Nephron (organoid): ENCODE measurements around the gene CLEC4F.

Experiments used
- H3K27ac Mint-ChIP-seq, 3 experiments: 2 replicates each; pipeline ENCODE4 v1.8.0; 2020; ENCODE audit warnings: mixed read lengths in 3 of 3, mild to moderate bottlenecking in 2 of 3, moderate library complexity in 1 of 3
- H3K27me3 Mint-ChIP-seq: 2 replicates; pipeline ENCODE4 v1.8.0; 2021; ENCODE audit warnings: low read depth, mild to moderate bottlenecking, moderate library complexity, mixed read lengths
- H3K36me3 Mint-ChIP-seq: 2 replicates; pipeline ENCODE4 v1.8.0; 2020; ENCODE audit warnings: low read depth, mixed read lengths
- H3K4me1 Mint-ChIP-seq: 2 replicates; pipeline ENCODE4 v1.8.0; 2020; ENCODE audit warnings: mixed read lengths
- H3K4me3 Mint-ChIP-seq, 3 experiments: 2 replicates each; pipeline ENCODE4 v1.8.0; 2020; ENCODE audit warnings: mild to moderate bottlenecking in 3 of 3, mixed read lengths in 3 of 3, moderate library complexity in 2 of 3
- H3K9me3 Mint-ChIP-seq: 2 replicates; pipeline ENCODE4 v1.8.0; 2020; ENCODE audit warnings: mixed read lengths
- TF ChIP-seq, protein P1 (sequence below), 3 experiments: fragments of 200-600 bp; sonication (generic); IDR thresholded peaks; one replicate each; pipeline ENCODE4 v1.5.0; 2021; ENCODE audit warnings: antibody characterized with exemption in 3 of 3; ENCODE audit not compliant: unreplicated experiment in 3 of 3

Gene CLEC4F

GRCh38 chr2:70834881-70835280, 14.5 kb upstream of the CLEC4F start:
- Mint-ChIP-seq H3K36me3 (no peaks in the 10 kb centered on the region), H3K4me3 (no peak overlapping the region), H3K9me3 (no peaks in the 10 kb centered on the region), H3K27me3 (peaks cover 36% of the 10 kb centered on the region), H3K4me1 (no peaks in the 10 kb centered on the region), H3K27ac (no peak overlapping the region)
- TF ChIP-seq, protein P1, sequence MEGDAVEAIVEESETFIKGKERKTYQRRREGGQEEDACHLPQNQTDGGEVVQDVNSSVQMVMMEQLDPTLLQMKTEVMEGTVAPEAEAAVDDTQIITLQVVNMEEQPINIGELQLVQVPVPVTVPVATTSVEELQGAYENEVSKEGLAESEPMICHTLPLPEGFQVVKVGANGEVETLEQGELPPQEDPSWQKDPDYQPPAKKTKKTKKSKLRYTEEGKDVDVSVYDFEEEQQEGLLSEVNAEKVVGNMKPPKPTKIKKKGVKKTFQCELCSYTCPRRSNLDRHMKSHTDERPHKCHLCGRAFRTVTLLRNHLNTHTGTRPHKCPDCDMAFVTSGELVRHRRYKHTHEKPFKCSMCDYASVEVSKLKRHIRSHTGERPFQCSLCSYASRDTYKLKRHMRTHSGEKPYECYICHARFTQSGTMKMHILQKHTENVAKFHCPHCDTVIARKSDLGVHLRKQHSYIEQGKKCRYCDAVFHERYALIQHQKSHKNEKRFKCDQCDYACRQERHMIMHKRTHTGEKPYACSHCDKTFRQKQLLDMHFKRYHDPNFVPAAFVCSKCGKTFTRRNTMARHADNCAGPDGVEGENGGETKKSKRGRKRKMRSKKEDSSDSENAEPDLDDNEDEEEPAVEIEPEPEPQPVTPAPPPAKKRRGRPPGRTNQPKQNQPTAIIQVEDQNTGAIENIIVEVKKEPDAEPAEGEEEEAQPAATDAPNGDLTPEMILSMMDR (IDR thresholded peaks at IDR 0.05; ENCODE audit: unreplicated experiment in 3 of 3), result no peak

DNA sequence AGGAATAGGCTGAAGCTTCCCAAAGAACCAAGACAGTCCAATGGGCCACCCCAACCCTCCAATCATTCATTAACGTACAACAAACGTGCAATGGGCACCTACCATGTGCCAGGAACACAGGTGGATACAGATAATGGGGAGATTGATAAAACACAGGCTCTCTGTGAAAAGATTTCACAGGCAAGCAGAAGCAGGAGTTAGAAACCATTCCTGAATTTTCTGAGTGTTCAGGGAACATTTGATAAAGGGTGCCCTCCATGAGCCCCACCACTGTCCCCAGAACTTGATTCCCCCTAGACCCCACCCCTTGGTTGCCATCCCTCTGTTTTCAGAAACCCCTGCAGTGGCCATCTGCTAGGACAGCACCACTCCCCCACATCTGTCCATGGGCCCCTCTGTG, 13.7 kb upstream of the CLEC4F start:
- Mint-ChIP-seq H3K27me3 (peaks cover 38% of the 10 kb centered on the region), H3K4me3 (no peak overlapping the region), H3K9me3 (no peaks in the 10 kb centered on the region), H3K4me1 (peaks cover under 1% of the 10 kb centered on the region), H3K27ac (no peak overlapping the region), H3K36me3 (no peaks in the 10 kb centered on the region)
- TF ChIP-seq, protein P1 (IDR thresholded peaks at IDR 0.05; ENCODE audit: unreplicated experiment in 3 of 3), result no peak

GRCh38 chr2:70833246-70833645, 12.8 kb upstream of the CLEC4F start:
- TF ChIP-seq, protein P1 (IDR thresholded peaks at IDR 0.05; ENCODE audit: unreplicated experiment in 3 of 3), result no peak
- no peak overlapping the region for H3K4me3 Mint-ChIP-seq
- H3K9me3 Mint-ChIP-seq, result no peaks in the 10 kb centered on the region
- H3K27ac Mint-ChIP-seq, result no peak overlapping the region
- peaks cover 6% of the 10 kb centered on the region for H3K4me1 Mint-ChIP-seq
- H3K36me3 Mint-ChIP-seq, result no peaks in the 10 kb centered on the region
- H3K27me3 Mint-ChIP-seq, result peaks cover 35% of the 10 kb centered on the region

GRCh38 chr2:70832386-70832785, 12.0 kb upstream of the CLEC4F start:
- peaks cover 10% of the 10 kb centered on the region for H3K4me1 Mint-ChIP-seq
- H3K27me3 Mint-ChIP-seq, result peaks cover 35% of the 10 kb centered on the region
- H3K9me3 Mint-ChIP-seq, result no peaks in the 10 kb centered on the region
- TF ChIP-seq, protein P1 (IDR thresholded peaks at IDR 0.05; ENCODE audit: unreplicated experiment in 3 of 3), result no peak
- no peak overlapping the region for H3K4me3 Mint-ChIP-seq
- H3K27ac Mint-ChIP-seq, result no peak overlapping the region
- no peaks in the 10 kb centered on the region for H3K36me3 Mint-ChIP-seq

DNA sequence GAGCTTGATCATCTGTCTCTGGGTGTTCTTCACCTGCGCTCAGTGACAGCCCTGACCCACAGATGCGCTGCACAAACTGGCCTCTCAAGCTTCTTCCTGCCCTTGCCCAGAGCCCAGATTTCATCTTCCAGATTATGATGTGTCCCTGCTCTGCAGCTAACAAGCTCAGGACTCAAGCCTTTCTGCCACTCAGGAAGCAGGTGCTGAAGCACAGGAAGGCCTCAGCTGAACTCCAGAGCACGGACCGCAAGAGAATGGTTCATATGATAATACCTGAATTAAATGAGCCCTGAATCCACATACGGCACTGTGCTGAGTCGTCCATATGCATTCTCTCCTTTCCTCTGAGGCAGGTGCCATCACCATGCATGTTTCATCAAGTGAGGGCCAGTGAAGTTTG, 11.5 kb upstream of the CLEC4F start:
- Mint-ChIP-seq H3K4me1 (peaks cover 16% of the 10 kb centered on the region), H3K36me3 (no peaks in the 10 kb centered on the region), H3K4me3 (no peak overlapping the region), H3K27me3 (peaks cover 34% of the 10 kb centered on the region), H3K27ac (no peak overlapping the region), H3K9me3 (no peaks in the 10 kb centered on the region)
- TF ChIP-seq, protein P1 (IDR thresholded peaks at IDR 0.05; ENCODE audit: unreplicated experiment in 3 of 3), result no peak

DNA sequence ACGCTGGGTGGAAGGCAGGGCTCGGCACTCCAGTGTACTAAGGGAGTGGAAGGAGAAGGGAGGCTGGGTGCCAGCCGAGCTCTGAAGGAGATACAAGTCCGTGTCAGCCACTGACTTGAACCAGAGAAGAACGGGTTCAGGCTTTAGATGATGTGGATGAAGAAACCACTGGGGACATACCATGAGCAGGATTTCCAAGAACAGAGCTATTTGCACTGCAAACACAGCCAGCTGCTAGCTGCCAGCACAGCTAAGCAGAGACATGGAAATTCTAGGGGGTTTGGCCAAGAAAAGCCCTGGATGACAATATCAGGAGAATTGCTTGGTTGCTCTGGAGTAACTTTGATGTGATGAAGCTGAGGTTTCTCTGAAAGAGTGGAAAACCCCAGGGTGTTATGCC, 10.0 kb upstream of the CLEC4F start:
- H3K27me3 Mint-ChIP-seq, result peaks cover 28% of the 10 kb centered on the region
- TF ChIP-seq, protein P1 (IDR thresholded peaks at IDR 0.05; ENCODE audit: unreplicated experiment in 3 of 3), result no peak
- H3K4me3 Mint-ChIP-seq, result no peak overlapping the region
- no peaks in the 10 kb centered on the region for H3K9me3 Mint-ChIP-seq
- H3K36me3 Mint-ChIP-seq, result no peaks in the 10 kb centered on the region
- no peak overlapping the region for H3K27ac Mint-ChIP-seq
- peaks cover 18% of the 10 kb centered on the region for H3K4me1 Mint-ChIP-seq
